ENCODE results near the gene OR2A14.
"Not testable (repeated sequence)": the region's sequence is repeated elsewhere in the genome, so short reads cannot be mapped to it uniquely, and the experiment has no call there.

OR2A14 gene

DNA sequence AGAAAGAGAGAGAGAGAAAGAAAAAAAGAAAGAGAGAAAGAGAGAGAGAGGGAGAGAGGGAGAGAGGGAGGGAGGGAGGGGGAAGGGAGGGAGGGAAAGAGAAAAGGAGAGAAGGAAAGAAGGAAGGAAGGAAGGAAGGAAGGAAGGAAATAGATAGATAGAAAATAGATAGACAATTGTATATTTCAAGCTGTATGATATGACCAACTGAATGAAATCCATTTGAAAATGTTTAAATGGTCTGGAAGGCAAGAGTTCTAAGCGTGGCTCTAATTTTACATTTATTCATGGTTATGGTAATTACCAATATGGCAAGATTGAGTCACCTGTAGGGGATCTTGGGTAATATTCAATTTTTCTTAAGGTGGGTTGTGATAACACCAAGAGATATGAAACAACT lies 35.9 kb downstream of the OR2A14 start:
- no peak for DNase-seq

DNA sequence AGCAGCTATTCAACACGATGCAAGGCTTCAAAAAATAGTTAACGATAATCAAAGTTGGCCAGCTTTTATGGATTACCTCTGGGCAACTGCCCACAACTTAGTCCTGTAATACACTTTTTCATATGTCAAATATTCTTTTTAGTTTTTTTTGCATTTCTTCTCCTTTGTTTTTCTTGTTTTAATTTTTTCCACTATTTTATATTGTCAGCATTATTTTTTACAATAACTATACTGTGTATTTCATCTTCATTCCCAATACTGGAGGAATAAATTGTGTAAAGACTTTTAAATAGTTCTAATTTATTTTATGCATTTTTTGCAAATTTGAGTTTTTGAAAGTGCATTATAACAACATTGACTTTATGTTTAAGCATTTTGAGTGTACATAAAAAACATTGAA lies 41.8 kb downstream of the OR2A14 start:
- no peak for DNase-seq

DNA sequence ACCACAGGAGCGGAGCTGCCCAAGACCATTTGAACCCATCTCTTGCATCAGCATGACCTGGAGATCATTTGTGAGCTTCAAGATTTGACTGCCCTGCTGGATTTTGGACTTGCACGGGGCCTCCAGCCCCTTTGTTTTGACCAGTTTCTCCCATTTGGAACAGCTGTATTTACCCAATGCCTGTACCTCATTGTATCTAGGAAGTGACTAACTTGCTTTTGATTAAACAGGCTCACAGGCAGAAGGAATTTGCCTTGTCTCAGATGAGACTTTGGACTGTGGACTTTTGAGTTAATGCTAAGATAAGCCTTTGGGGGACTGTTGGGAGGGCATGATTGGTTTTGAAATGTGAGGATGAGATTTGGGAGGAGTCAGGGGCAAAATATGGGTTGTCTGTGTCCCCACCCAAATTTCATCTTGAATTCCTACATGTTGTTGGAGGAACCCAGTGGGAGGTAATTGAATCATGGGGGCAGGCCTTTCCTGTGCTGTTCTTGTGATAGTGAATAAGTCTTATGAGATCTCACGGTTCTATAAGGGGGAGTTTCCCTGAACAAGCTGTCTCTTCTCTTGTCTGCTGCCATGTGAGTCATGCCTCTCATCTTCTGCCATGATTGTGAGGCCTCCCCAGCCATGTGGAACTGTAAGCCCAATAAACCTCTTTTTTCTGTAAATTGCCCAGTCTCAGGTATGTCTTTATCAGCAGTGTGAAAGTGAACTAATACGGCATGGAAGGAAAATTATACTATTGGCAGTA lies 48.8 kb downstream of the OR2A14 start:
- DNase-seq, result not testable (repeated sequence)

DNA sequence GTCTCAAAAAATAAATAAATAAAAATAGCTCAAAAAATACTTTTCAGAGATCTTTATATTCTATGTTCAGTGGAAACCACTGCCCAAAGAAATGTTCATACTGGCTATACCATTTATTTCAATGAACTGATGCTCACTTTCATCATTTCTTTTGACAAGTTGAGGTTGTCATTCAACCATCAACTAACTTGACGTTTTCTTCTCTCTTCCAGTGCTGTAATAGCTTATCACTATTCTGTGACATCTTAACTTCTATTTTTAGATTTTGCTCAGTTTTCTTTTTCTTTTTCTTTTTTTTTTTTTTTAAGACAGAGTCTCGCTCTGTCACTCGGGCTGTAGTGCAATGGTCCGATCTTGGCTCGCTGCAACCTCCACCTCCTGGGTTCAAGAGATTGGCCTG lies 51.6 kb downstream of the OR2A14 start:
- DNase-seq, result no peak

DNA sequence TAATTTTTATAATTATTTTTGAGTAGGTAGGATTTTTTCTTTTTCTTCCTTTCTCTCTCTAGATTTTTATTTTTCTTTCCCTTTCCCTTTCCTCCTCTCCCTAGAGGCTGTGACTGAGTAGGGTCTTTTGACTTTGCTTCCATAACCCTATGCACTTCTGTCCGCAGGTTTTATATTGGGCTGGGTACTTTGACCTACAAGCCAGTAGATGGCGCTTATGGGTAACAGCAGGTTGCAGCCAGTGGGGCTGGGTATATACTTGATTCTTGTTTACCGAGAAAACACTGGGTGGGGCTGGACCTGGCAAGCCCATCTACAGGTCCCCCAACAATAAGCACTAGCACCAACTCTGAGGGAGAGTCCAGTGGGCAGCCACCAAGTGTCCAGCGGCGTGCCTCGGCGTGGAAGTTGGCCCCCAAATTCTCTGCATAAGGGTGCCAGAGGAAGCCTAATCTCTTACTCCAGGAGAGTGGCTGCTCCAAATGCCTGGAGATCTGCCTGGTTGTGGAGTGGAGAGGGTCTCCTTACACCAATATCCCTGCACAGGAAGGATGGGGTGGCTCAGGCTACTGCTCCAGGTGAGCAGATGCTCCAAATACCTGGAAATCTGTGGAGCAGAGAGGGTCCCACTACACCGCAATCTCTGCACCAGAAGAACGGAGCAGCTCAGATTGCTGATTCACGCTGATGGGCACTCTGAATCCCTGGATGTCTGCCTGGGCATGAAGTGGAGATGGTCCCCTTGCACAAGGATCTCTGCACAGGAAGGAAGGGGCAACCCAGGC lies 55.6 kb downstream of the OR2A14 start:
- not testable (repeated sequence) for DNase-seq

DNA sequence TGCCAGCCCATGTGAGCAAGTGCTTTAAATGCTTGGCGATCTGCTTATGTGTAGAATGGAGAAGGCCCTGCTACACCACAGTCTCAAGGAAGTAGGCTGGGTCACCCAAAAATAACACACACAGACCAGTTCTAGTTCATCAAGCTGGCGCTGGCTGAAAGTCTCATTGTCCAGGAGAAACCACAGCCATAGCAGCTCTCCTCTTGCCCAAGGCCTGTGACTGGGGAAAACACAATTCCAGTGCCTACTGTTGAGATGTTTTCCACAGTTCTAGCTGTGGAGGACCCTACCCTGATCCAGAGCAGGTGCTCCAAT lies 56.1 kb downstream of the OR2A14 start:
- DNase-seq, result not testable (repeated sequence)
